CD4-positive, alpha-beta T cell treated with Interleukin-15 for 1 hour (primary cell): ENCODE measurements around the gene SERPINH1.

Experiments used
- DNase-seq: peaks from one replicate; pipeline ENCODE4 v3.0.0-alpha.2; 2020

Gene SERPINH1

GRCh38 chr11:75557666-75558494 lies 4.2 kb upstream of the SERPINH1 start:
- no peak for DNase-seq

- DNase-seq: no peak
Observed at GRCh38 chr11:75558939-75559843, 2.9 kb upstream of the SERPINH1 start.

DNA sequence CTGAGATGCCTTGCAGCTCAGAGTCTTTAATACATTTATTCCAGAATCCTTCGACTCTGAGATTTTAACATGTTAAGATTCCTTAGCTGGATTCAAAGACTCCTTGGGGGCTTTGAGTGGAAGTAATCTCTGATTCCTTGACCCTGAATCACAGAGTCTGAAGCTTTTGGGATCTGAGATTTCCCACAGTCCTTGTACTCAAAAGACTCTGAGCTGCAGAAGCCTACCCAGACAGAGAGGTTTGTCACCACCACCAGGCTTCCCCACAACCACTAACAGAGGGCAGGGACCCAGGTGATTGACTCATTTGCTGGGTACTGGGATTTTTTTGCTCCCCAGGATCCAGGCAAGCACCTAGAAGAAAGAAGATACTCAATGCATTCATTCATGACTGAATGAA lies 1.4 kb upstream of the SERPINH1 start:
- no peak for DNase-seq

GRCh38 chr11:75561426-75562047 lies 516 bp upstream of the SERPINH1 start:
- DNase-seq: no peak

DNA sequence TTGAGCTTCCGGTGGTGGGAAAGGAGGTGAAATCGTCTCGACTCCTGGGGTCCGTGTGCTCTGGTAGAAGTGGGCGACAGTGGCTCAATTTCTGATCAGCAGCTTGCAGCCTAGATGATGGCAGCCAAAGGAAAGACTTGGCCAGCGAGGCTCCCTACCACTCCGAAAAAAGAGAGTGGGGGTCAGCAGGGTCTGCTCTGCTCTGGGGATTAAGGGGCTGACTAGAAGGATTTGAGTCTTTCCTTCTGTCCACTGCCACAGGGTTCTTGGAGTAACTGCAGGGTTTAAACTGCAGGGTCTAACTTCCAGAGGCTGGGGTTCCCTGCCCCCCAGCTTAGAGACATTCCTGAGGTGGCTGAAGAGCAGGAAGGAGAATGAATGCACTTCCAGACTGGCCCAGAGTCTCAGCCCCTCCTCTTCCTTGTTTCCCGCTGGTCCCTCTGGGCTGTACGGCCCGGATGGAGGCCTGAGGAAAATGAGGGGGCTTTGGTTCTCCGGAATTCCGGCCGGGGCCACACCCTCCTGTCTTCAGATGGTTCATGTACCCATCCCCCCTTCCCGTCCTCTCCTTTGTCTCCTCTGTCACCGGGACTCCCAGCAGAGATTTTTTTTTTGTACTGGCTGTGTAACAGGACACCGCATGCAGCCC lies 907 bp downstream of the SERPINH1 start:
- no peak for DNase-seq

DNA sequence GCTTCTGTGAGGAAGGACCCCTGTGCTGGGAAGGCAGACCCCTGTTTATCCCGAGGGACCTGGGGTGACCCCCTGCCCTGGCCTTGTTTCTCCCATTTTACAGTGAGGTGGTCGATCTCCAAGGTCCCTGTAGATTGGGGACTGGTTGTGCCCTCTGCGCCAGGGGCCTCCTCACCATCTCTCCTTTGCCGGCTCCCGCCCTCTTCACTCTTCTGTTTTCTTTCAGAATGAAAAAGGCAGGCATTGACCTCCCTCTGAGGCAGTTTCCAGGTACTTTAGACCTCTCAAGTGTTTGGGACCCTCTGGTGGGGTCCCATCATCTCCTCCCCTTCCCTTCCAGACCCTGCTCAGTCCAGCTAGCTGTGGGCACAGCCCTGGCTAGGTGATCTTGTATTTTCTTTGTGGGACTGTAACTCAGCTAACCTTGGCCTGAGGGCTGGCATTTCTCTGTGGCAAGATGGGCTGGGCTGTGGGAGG lies 1.5 kb downstream of the SERPINH1 start:
- DNase-seq: no peak

DNA sequence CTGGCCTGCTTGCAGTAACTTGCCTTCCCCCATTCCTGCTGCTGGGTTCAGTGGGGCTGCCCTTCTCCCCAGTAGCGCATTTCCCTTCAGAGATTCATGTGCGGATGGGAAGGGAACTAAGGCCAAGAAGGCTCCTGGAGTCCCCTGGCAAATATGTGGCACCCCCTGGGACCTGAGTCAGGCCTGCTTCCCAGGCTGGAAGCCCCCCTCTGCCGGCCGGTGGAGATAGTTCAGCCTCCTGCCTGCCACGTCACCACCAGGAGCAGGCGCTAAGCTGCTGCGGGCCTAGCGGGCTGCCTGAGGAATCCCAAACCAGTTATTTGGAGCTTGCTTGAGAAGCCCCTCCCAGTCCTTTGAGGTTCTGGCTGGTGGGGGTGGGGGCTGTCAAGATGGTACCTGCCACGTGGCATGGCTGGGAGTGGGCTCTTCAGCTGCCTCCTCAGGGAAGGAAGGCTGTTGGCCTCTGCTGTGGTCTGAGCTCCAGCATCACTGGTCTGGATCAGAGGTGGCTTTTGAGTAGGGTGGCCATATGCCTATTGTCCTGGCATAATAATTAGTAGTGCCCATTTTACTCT lies 2.0 kb downstream of the SERPINH1 start:
- no peak for DNase-seq

DNA sequence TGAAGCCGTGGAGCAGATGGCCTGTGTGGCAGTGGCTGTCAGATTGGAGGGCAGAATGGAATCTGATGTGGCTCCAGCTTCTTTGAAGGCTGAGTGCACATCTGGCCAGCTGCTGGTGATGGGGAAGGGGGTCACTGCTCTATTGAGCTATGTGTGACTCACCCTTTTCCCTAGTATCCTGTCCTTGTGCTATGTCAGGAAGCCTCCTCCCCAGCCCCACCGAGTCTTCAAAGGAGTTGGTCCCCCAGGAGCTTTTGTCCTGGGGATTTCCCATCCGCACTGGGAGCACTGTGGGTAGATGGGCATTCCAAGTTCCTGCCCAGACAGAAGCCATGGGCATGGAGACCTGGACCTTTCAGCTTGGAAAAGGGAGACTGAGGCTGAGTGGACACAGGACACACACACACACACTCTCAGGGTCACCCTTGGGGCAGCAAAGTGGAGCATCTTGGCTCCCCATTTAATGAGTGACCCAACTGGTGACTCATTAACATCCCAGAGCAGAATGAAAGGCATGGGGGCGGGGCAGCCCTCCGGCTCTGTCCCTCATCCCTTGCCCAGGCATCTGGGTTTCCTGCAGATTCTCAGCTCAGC lies 3.3 kb downstream of the SERPINH1 start:
- no peak for DNase-seq

DNA sequence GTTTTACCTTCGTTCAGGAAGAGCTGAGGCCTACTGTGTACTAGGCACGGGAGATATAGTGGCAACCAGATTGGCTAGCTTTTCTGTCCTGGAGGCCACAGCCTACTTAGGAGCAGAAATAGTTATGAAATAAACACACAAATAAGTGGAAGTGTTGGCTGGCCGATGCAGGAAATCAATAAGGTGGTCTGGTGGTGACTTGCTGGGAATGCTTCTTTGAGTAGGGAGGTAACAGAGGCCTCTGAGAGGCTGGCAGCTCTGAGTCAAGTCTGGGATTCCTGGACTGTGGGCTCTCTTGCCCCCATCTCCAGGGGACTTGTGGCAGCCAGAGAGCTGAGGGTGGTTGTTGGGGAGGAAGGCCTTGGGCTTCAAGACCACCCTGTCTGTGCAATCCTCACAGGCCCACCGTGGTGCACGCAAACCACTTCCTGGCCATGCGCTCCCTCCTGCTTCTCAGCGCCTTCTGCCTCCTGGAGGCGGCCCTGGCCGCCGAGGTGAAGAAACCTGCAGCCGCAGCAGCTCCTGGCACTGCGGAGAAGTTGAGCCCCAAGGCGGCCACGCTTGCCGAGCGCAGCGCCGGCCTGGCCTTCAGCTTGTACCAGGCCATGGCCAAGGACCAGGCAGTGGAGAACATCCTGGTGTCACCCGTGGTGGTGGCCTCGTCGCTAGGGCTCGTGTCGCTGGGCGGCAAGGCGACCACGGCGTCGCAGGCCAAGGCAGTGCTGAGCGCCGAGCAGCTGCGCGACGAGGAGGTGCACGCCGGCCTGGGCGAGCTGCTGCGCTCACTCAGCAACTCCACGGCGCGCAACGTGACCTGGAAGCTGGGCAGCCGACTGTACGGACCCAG lies 4.1 kb downstream of the SERPINH1 start:
- DNase-seq: no peak

DNA sequence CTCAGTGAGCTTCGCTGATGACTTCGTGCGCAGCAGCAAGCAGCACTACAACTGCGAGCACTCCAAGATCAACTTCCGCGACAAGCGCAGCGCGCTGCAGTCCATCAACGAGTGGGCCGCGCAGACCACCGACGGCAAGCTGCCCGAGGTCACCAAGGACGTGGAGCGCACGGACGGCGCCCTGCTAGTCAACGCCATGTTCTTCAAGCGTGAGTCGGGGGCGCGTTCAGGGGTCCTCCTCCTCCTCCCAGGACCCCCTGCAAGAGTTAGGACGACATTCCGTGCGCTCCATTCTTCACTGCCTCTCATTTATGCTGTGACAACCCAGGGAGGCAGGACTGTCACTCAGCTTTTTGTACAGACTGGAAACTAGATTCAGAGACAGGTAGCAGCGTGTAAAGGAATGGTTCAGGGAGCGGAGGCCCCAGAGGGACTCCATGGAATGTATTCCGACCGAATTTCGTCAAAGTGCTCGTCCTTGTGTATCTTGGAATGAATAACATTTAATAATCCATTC lies 4.8 kb downstream of the SERPINH1 start:
- no peak for DNase-seq

DNA sequence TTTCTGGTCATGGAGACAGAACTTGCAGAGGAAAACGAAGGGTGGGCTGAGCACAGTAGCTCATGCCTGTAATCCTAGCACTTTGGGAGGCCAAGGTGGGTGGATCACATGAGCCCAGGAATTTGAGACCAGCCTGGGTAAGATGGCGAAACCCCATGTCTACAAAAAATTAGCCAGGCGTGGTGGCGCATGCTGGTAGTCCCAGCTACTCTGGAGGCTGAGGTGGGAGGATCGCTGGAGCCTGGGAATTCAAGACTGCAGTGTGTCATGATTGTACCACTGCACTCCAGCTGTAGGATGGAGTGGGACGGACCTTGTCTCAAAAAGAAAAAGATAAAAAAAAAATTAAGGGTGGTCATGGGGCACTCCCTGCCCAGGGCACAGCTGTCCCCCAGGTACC lies 5.9 kb downstream of the SERPINH1 start:
- DNase-seq: no peak

DNA sequence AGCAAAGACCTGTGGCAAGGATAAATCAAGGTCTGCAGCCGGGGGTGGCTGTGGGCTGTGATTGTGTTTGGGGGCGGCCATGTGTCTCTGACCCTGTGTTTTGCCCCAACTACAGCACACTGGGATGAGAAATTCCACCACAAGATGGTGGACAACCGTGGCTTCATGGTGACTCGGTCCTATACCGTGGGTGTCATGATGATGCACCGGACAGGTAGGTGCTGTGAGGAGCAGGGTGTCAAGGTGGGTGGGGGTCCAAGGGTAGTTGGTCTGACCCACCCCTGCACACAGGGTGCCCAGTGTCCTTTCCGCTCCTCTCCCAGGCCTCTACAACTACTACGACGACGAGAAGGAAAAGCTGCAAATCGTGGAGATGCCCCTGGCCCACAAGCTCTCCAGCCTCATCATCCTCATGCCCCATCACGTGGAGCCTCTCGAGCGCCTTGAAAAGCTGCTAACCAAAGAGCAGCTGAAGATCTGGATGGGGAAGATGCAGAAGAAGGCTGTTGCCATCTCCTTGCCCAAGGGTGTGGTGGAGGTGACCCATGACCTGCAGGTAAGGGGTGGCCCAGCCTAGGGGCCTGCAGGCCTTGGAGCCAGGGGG lies 6.7 kb downstream of the SERPINH1 start:
- no peak for DNase-seq

- no peak for DNase-seq
Observed at GRCh38 chr11:75570559-75571139, 8.6 kb downstream of the SERPINH1 start.

DNA sequence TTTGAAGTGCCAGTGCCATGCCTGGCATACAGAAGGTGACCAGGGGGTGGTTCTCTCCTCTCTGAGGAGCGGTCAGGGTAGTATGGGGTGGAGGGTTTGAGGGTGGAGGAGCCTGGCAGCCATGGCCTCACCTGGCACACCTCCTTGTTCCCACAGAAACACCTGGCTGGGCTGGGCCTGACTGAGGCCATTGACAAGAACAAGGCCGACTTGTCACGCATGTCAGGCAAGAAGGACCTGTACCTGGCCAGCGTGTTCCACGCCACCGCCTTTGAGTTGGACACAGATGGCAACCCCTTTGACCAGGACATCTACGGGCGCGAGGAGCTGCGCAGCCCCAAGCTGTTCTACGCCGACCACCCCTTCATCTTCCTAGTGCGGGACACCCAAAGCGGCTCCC lies 9.6 kb downstream of the SERPINH1 start:
- no peak for DNase-seq

- DNase-seq: no peak
Observed at GRCh38 chr11:75572744-75573143, 10.7 kb downstream of the SERPINH1 start.

DNA sequence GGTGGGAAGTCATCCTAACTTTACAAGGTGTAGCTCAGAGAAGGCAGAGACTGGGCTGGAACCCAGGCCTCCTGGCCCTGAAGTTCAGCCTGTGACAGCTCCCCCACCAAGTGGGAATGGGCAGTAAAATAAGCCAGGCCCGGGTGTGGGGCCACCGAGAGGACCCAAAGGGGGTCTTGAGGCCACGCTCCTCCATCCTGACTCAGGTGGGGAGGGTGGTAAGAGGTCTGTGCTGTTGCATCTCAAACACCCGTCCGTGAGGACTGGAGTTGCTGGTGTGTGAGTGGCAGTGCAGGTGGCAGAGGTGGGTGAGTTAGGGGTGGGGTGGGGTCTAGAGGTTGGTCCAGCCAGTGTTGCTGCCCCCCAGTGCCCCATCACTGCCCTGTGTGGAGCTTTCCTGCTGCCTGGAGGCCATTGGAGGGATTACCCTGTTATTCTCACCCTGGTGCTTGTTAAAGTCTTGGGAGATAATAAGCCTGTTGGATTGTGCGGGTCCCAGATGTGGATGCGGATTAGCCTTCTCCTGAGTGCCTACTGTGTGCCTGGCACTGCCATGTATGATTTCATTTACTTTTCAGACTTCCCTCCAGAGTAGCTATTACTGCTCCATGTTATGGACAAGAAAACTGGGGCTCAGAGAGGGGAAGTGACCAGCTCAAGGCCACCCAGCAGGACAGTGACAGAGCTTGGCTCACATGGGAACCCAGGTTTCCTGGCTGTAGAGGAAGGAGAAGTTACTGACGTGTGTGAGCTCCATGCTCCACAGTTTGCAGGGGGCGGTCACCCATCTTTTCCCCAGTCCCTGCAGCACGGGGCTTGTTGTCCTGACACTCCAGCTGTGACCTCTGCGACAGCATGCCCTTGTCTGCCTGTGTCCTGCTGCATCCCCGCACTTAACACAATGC lies 12.9 kb downstream of the SERPINH1 start:
- DNase-seq: no peak

DNA sequence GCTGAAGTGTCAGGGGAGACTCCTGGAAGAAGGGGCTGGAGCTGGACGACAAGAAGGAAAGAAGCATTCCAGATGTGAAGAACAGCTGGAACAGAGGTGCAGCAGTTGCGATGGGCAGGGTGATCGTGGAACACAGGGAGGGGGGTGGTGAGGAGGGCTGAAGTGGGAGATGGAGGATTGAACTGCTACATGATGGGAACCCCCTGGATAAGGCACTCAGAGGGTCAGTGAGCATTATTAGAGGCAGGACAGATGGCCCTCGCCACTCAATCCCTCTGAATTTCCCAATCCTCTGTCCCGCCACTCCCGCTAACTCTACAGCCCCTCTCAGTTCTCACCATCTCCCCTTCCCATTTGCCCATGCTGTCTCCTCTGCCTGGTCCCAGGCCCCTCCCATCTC lies 14.0 kb downstream of the SERPINH1 start:
- DNase-seq: no peak

DNA sequence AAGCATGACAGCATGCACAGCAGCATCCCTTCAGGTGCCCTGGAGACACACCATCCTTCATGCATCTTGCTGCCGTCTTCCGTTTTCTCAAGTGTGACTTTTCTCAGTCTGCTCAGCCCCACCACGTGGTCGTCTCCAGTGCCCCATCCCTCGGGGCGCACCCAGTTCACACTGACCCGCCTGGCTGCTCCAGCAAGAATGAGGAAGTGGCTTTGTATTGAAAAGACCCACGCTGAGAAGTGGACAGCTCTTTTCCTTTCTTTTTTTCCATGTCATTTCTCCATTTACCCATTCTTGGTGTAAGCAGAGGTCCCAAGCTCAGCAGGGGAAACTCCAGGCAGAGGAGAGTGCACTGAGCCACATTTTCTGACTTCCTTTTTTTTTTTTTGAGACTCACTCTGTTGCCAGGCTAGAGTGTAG lies 14.5 kb downstream of the SERPINH1 start:
- DNase-seq: peak; percentile 72

DNA sequence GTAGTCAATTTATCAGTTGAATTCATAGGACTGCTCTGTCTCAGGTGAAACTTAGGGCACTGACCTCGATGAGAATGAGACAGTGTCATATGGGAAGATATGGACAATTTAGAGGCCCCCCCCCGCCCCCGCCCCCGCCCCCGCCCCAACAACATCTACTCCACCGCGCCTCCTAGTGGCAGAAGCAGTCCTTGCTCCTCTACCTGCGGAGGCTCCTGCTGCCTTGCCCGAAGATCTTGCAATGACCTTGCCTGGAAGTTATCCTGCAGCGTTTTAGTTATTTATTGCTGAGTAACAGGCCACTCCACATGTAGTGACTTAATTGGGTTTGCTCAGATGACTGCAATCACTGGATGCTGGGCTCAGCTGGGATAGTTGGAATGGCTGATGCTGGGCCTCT lies 15.2 kb downstream of the SERPINH1 start:
- DNase-seq: peak; percentile 38
